ENCODE data around the gene TMEM176B.
"Not testable (repeated sequence)": the region's sequence is repeated elsewhere in the genome, so short reads cannot be mapped to it uniquely, and the experiment has no call there.

The TMEM176B gene

DNA sequence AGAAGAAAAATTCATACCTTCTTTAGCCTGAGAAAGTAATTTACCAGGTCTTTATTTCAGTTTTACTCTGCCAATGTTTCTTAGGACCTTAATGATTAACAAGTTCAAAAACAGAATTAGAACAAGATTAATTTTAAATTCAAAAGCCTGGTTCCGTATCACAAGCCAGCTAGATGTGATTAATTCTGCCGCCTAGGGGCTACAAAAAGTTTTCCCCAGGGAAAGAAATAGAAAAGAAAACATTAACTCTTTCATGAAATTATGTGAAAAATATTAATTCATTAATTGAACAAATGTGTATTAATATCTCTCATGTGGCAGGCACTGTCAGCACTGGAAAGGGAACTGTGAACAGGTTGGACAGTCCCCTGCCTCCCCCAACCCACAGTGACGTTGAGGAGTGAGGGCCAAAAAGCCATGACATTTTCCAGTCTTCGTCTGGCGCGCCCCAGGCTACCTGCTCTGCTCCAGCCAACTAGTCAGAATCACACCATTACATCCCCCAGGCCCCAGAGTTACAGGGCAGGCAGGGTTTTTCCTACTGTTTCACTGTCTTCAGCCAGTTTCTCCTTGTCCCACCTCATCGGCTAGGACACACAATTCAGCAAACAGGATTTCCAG, 20.5 kb upstream of the TMEM176B start:
- no peak for FAIRE-seq

GRCh38 chr7:150820148-150820547, 20.0 kb upstream of the TMEM176B start:
- FAIRE-seq: no peak

DNA sequence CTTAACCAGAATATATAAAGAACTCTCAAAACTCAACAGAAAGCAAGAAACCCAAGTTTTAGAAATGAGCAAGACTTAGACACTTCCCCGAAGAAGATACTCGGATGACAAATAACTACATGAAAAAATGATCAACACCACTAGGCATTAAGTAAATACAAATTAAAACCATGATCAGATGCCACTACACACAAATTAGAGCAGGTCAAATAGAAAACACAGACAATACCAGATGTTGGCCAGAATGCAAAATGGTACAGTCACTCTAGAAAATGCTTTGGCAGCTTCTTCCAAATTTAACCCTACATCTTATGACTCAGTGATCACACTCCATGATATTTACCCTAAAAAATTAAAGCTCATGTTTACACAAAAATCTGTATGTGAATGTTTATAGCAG, 18.8 kb upstream of the TMEM176B start:
- no peak for FAIRE-seq

GRCh38 chr7:150814328-150815001, 14.3 kb upstream of the TMEM176B start:
- FAIRE-seq: no peak

GRCh38 chr7:150807616-150808438, 7.7 kb upstream of the TMEM176B start:
- FAIRE-seq: not testable (repeated sequence)

DNA sequence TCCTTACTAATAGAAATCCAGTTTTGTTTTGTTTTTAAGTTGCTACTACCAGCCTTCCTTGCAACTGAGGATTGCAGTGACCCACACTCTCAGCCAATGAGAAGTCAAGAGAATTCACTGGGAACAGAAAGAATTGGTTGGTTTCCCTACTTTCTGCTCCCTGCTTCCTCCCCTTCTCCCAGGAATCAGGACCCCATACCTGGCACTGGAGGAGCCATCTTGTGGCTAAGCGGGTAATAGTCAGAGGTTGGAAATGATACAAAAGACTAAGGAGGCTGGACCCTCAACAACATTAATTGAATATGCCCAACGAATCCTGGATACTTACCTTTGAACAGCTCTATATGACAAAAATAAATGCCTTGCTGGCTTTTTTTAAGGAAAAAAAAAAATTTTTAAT, 6.7 kb upstream of the TMEM176B start:
- FAIRE-seq: no peak

DNA sequence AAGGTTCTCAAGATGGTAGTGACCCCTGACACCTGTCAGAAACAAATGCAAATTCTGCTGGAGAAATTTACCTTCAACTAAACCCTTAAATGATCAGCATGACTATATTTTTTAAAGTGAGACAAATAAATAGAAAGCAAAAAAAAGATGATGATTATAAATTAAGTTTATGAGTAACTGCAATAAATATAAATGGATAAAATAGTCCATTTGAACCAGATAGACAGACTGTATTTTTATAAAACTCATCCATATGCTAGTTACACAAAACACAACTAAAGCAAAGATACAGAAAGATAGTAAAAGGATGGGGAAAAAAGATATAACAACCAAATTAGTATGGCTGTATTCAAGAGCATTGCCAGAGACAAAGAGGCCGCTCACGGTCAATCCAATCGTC, 6.3 kb upstream of the TMEM176B start:
- no peak for FAIRE-seq

- FAIRE-seq: no peak
Measured at GRCh38 chr7:150805864-150806263, 5.7 kb upstream of the TMEM176B start.

- no peak for FAIRE-seq
Measured at GRCh38 chr7:150804802-150805201, 4.6 kb upstream of the TMEM176B start.

GRCh38 chr7:150803161-150803860, 3.1 kb upstream of the TMEM176B start:
- FAIRE-seq: no peak

DNA sequence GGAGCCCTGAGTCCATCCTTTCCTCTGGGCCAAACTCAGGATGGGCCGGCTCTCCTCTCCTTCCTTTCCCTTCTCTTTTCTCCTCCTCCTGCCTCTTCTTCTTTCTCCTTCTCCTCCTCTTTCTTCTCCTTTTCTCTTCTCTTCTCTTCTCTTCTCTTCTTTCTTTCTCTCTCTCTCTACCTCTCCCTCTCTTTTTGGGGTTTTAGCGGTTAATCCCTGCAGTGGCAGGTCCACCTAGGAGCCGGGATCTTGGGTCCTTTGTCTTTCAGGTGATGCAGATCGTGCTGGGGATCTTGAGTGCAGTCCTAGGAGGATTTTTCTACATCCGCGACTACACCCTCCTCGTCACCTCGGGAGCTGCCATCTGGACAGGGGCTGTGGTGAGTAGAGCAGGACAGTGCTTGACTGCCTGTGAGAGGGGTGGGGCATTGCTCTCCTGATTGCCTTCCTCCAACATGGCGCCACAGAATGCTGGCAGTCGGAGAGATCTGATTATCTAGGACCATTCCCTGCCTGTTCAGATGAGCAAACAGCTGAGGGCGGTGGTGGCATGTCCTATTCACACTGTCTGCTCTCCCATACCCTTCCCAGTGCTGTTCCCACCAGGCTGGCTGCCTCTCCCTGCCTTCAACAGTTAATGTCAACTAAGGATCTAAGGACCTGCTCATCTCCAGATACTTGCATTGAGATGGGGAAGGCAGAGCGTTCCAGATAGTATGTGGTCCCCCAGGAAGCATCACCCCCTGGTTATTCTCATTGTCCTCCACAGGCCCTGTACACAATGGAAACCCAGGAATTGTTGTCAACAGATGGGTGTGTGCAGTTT, 2.0 kb upstream of the TMEM176B start:
- no peak for FAIRE-seq

DNA sequence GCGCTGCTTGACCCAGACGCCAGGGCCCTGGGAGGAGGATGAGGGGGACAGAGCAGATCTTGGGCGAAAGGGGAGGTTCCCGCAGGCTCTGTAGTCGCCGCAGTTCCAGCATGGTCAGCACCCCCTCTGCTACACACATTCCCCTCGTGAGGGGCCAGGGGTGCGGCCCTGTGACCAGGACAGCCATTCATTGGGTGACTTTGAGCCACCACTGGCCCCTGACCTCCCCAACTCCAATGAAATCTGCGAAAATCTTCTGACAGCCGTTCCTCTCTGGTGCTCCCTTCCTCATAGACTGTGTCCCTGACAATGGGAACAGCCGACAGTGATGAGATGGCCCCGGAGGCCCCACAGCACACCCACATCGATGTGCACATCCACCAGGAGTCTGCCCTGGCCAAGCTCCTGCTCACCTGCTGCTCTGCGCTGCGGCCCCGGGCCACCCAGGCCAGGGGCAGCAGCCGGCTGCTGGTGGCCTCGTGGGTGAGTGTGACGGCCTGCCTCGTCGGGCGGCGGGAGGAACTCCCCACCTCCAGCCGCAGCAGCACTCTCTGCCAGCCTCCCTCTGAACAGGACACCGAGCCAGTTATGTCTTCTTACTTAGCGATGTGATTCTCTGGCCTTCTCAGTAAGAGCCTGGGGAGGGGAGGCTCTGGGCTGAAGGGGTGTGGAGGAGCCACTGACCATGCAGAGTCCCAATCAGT, 1.2 kb upstream of the TMEM176B start:
- no peak for FAIRE-seq

DNA sequence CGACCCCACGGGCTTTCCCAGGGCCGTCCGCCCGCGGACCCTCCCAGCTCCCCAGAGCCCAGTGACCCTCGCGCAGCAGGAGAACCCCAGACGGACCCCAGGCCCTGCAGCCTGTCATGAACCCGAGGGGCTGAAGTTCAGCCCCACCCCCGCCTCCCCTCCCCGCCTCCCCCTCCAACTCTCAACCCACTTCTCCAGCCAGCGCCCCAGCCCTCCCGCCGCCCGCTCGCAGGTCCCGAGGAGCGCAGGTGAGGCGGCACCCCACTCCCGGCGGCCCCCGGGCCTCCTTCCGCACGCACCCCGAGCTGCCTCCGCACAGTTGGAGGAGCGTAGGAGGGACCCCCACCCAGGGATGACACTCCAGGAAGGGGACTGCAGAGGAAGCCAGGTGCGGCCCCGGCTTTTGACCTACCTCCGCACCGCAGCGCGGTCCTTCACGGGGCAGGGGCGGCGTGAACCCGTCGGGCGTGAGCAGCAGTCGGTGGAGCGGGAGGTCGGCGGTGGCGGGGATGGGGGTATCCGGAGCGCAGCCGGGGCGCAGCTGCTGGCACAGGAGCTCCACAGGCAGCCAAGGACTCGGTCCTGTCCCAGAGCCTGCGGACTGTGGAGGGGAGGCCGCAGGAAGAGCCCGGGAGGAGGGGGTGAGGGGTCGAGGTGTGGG, 547 bp upstream of the TMEM176B start, which contains the start of gene TMEM176A:
TSS of gene TMEM176A (plus strand) at position 189 of the 661 bp plus-strand sequence. CDS start 782 bp downstream, outside the sequence.
- no peak for FAIRE-seq

DNA sequence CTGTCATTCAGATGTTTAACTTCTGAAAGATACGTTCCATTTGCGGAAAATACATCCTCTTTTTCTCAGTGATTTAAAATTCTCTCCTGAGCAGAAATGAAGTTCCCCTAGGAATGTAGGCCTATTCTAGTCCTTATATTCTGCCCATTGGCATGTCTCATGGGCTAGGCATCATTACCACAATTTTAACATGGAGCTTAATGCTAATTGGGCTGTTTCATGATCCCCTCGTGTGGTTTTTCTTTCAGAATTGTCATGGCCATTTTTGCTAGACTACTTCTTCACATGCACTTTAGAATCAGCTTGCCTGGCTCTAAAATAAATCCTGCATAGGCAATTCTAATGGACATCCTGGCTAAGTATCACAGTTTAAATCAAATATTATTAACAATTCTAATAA, 1.0 kb downstream of the TMEM176B start:
- FAIRE-seq: no peak

- no peak for FAIRE-seq
Measured at GRCh38 chr7:150797661-150798060, 2.5 kb downstream of the TMEM176B start.

GRCh38 chr7:150793569-150794238, 6.5 kb downstream of the TMEM176B start:
- no peak for FAIRE-seq

DNA sequence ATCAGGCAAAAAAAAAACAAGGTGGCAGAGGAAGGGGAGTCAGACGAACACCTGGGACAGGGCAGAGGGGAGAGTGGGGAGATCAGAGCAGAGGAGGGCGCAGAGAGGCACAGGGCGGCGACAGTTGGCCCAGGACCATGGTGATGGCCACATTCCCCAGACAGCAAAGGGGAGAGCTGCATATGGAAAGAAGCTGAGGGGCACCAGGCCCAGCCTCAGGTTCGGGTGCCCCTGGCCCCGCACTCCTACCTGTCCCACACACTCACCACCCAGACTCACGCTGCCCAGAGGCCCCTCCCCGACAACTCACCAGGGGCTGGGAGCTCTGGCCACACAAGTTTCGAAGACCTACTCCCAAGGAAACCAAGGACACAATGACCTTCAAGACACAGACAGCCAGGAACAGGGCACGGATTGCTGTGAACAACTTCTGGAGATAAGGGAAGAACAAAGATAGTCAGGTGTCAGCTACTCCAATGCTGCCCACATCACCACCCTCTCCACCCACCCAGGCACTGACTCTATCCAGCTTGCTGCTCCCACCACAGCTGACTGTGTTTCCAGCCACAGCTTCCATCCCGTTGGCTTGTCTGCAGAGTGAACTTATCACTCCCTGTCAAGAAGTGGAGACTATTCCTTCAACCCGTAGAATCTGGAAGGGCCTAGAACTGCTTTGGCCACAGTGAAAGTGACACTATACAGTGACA, 8.3 kb downstream of the TMEM176B start:
- no peak for FAIRE-seq

DNA sequence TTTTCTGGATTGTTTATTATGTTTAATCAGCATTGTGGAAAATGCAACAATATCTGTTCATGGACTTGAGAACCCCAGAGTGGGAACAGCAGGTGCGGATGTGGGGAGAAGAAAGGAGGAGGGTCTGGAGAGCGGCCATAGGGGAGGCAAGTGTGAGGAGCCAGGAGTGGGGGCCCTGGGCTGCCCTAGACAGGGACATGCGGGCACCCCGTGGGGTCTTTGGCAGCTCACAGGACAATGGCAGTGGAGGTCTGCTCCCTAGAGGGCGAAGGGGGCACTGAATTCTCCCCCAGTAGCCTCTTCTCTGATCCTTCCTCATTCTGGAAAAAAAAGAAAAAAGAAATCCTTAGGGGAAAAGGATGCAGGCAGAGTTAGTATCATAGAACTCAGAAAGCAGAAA, 8.9 kb downstream of the TMEM176B start:
- FAIRE-seq: no peak

DNA sequence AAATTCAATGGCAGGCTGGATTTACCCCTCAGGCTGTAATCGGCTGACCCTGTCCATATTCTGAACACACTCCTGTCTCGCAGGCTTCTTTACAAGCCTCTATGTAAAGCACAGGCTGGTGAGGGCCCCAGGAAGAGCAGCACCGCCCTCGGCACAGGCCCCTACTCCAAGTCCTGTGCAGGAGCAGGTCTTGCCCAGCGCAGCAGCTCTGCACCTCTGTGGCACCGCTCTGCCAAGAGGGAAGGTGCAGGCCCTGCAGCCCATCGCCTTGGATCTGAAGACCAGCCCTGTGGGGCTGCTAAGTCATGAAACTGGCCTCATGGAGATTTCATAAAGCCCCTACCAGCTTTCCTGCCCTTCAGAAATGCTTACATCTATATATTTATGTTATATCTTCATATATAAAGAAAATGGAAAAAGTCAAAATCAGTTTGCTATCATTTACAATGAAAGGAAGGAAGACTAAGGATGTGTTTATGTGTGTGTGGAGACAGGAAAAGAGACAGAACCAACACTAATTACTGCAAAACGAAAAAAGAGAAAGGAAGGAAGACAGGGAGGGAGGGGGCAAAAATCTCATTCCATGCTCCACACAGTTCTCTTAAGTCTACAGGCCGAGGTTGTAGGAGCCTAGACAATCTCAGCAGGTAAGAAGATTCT, 9.6 kb downstream of the TMEM176B start:
- no peak for FAIRE-seq

Data from G401.6 (cell line).